K562 (cell line): Measurements from ENCODE around the gene LRRC4C.

Experiments used
- JUN ChIP-seq, 2 experiments: sonication (generic) in 1 of 2; formaldehyde crosslinking in 1 of 2; IDR thresholded peaks; 2 replicates each; pipeline versions ENCODE4 v1.6.1 to v1.8.0; 2012 to 2022; ENCODE audit warnings: borderline replicate concordance in 2 of 2, mild to moderate bottlenecking in 2 of 2, improper control_type of control experiment in 1 of 2, low read depth in 1 of 2, low read length in 1 of 2, missing genetic modification reagents in 1 of 2
- PTTG1 ChIP-seq: fragments of 450-650 bp; IDR thresholded peaks from 2 replicates; pipeline ENCODE4 v1.6.1; 2016; ENCODE audit warnings: low read depth, mild to moderate bottlenecking, missing genetic modification characterization, missing compliant biosample characterization
- RBBP5 ChIP-seq: fragments of 200-600 bp; sonication (generic); IDR thresholded peaks from 2 replicates; pipeline ENCODE4 v1.6.1; 2012; ENCODE audit warnings: borderline replicate concordance, mild to moderate bottlenecking, low read length, control low read depth, inconsistent platforms; ENCODE audit not compliant: insufficient read depth, poor library complexity, severe bottlenecking
- RBM39 ChIP-seq: fragments of 200-400 bp; formaldehyde crosslinking; optimal IDR thresholded peaks from 2 replicates; pipeline ENCODE3; 2018; ENCODE audit warnings: low read depth, low read length
- SMARCE1 ChIP-seq: fragments of 450-650 bp; IDR thresholded peaks from 2 replicates; pipeline ENCODE4 v1.7.1; 2016; ENCODE audit warnings: mild to moderate bottlenecking
- TEAD2 ChIP-seq: fragments of 450-650 bp; IDR thresholded peaks from 2 replicates; pipeline ENCODE4 v1.6.1; 2016; ENCODE audit warnings: missing genetic modification characterization, control low read depth, missing compliant biosample characterization
- YY1 ChIP-seq, 3 experiments: IDR thresholded peaks; 2 replicates each; pipeline ENCODE4 v1.6.1; 2011; ENCODE audit warnings: low read length in 2 of 3, mild to moderate bottlenecking in 2 of 3, moderate library complexity in 2 of 3, borderline replicate concordance in 1 of 3, control low read depth in 1 of 3, low read depth in 1 of 3; ENCODE audit not compliant: insufficient read depth in 3 of 3, insufficient replicate concordance in 2 of 3, control insufficient read depth in 1 of 3, insufficient read length in 1 of 3; ENCODE audit errors: extremely low read depth in 1 of 3
- ZBTB7A ChIP-seq: IDR thresholded peaks from 2 replicates; pipeline ENCODE4 v1.6.1; 2011; ENCODE audit warnings: low read depth, mild to moderate bottlenecking, low read length, moderate library complexity, borderline replicate concordance; ENCODE audit not compliant: control insufficient read depth
- TF ChIP-seq, protein P1 (sequence below), 3 experiments: IDR thresholded peaks in 2 of 3; conservative IDR thresholded peaks in 1 of 3; 2 replicates each; pipeline ENCODE4 v1.5.1; 2011 to 2012; ENCODE audit warnings: low read length in 3 of 3, mild to moderate bottlenecking in 3 of 3, control low read depth in 2 of 3, improper control_type of control experiment in 1 of 3, inconsistent platforms in 1 of 3, low read depth in 1 of 3, mixed read lengths in 1 of 3, moderate library complexity in 1 of 3; ENCODE audit not compliant: insufficient read depth in 2 of 3
- TF ChIP-seq, protein P2 (sequence below): sonication (generic); formaldehyde crosslinking; IDR thresholded peaks from 2 replicates; pipeline ENCODE4 v1.8.0; 2022; ENCODE audit warnings: mild to moderate bottlenecking, missing genetic modification reagents, borderline replicate concordance
- TF ChIP-seq, protein P3 (sequence below): fragments of 450-650 bp; IDR thresholded peaks from 2 replicates; pipeline ENCODE4 v1.6.1; 2017; ENCODE audit warnings: mild to moderate bottlenecking, moderate library complexity

DNA sequence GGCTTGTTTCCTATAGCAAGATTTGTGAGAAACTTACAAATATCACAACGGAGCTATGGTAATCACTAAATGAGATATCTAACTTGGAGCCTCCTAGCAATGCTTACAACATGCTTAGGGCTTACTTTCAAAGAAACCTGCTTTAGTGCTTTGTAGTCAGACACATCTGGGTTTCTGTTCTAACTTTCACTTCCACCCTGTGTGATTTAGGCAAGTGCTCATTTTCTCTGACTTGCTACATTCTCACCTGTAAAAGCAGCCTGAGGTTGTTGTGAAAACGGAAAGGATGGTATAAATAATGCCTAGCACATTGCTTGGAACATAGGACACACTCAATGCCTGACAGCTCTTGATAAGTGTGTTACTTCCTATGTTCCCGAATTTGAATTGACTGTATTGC lies 45.6 kb downstream of the LRRC4C start:
- TF ChIP-seq JUN (IDR thresholded peaks at IDR 0.05; ENCODE audit: borderline replicate concordance, low read depth, low read length): no peak
- no peak for TF ChIP-seq JUN (CRISPR knock-in tag; IDR thresholded peaks at IDR 0.05; ENCODE audit: borderline replicate concordance)
- TF ChIP-seq RBM39: no peak
- TF ChIP-seq PTTG1 (tag): no peak
- no peak for TF ChIP-seq SMARCE1
- TF ChIP-seq, protein P1, sequence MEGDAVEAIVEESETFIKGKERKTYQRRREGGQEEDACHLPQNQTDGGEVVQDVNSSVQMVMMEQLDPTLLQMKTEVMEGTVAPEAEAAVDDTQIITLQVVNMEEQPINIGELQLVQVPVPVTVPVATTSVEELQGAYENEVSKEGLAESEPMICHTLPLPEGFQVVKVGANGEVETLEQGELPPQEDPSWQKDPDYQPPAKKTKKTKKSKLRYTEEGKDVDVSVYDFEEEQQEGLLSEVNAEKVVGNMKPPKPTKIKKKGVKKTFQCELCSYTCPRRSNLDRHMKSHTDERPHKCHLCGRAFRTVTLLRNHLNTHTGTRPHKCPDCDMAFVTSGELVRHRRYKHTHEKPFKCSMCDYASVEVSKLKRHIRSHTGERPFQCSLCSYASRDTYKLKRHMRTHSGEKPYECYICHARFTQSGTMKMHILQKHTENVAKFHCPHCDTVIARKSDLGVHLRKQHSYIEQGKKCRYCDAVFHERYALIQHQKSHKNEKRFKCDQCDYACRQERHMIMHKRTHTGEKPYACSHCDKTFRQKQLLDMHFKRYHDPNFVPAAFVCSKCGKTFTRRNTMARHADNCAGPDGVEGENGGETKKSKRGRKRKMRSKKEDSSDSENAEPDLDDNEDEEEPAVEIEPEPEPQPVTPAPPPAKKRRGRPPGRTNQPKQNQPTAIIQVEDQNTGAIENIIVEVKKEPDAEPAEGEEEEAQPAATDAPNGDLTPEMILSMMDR (IDR thresholded peaks at IDR 0.05 in 2 of 3, conservative IDR thresholded peaks at IDR 0.05 in 1 of 3; ENCODE audit: insufficient read depth in 2 of 3, low read depth in 1 of 3, low read length in 3 of 3): no peak
- TF ChIP-seq RBBP5: no peak
- TF ChIP-seq TEAD2 (tag): no peak
- TF ChIP-seq, protein P2, sequence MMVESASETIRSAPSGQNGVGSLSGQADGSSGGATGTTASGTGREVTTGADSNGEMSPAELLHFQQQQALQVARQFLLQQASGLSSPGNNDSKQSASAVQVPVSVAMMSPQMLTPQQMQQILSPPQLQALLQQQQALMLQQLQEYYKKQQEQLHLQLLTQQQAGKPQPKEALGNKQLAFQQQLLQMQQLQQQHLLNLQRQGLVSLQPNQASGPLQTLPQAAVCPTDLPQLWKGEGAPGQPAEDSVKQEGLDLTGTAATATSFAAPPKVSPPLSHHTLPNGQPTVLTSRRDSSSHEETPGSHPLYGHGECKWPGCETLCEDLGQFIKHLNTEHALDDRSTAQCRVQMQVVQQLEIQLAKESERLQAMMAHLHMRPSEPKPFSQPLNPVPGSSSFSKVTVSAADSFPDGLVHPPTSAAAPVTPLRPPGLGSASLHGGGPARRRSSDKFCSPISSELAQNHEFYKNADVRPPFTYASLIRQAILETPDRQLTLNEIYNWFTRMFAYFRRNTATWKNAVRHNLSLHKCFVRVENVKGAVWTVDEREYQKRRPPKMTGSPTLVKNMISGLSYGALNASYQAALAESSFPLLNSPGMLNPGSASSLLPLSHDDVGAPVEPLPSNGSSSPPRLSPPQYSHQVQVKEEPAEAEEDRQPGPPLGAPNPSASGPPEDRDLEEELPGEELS (CRISPR knock-in tag): no peak
- TF ChIP-seq ZBTB7A: no peak
- no peak for TF ChIP-seq YY1 (IDR thresholded peaks at IDR 0.05; ENCODE audit: borderline replicate concordance in 1 of 3, control insufficient read depth in 1 of 3, extremely low read depth in 1 of 3, insufficient read depth in 3 of 3, insufficient read length in 1 of 3, insufficient replicate concordance in 2 of 3, low read depth in 1 of 3, low read length in 2 of 3)
- TF ChIP-seq, protein P3, sequence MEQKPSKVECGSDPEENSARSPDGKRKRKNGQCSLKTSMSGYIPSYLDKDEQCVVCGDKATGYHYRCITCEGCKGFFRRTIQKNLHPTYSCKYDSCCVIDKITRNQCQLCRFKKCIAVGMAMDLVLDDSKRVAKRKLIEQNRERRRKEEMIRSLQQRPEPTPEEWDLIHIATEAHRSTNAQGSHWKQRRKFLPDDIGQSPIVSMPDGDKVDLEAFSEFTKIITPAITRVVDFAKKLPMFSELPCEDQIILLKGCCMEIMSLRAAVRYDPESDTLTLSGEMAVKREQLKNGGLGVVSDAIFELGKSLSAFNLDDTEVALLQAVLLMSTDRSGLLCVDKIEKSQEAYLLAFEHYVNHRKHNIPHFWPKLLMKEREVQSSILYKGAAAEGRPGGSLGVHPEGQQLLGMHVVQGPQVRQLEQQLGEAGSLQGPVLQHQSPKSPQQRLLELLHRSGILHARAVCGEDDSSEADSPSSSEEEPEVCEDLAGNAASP: no peak
